ENCODE results near the gene FAM187B. TPM values are rescaled to one million over a fixed set of nuclear protein-coding genes. Genes with fewer than 3 reads are reported as not detected.
"Not testable (repeated sequence)": the region's sequence is repeated elsewhere in the genome, so short reads cannot be mapped to it uniquely, and the experiment has no call there.

Gene FAM187B
- polyA plus RNA-seq, 1 donor (not counting 4 experiments of a cell fraction or from before 2014, with no cell fraction given), result not detected

GRCh38 chr19:35222373-35223015 lies 6.0 kb downstream of the FAM187B start:
- Histone ChIP-seq H3K4me3 (ENCODE audit: control insufficient read depth in 2 of 3, extremely low read depth in 1 of 3, insufficient read depth in 2 of 3, low read depth in 1 of 3, low read length in 3 of 3) (no peak overlapping the region), H3K27me3 (ENCODE audit: control insufficient read depth, extremely low read depth, insufficient read depth, low read length) (no peaks in the 10 kb centered on the region), H3K36me3 (ENCODE audit: control insufficient read depth in 2 of 2, extremely low read depth in 1 of 2, insufficient read depth in 2 of 2, low read length in 2 of 2) (no peaks in the 10 kb centered on the region), H3K4me1 (ENCODE audit: control insufficient read depth, extremely low read depth, insufficient read depth, low read length) (no peaks in the 10 kb centered on the region), H3K79me2 (ENCODE audit: control insufficient read depth, insufficient read depth, low read length) (no peaks in the 10 kb centered on the region), H3K4me2 (ENCODE audit: control insufficient read depth, extremely low read depth, insufficient read depth, low read depth, low read length) (no peak overlapping the region), H4K20me1 (ENCODE audit: control insufficient read depth, extremely low read depth, insufficient read depth, low read length) (no peaks in the 10 kb centered on the region), H2AFZ (ENCODE audit: control insufficient read depth, low read length) (no peak overlapping the region), H3K27ac (ENCODE audit: control insufficient read depth, insufficient read depth, low read length) (no peak overlapping the region), H3K9me1 (ENCODE audit: control insufficient read depth, extremely low read depth, insufficient read depth, low read length) (no peaks in the 10 kb centered on the region), H3K9me3 (ENCODE audit: control insufficient read depth, low read depth, low read length) (peaks cover 2% of the 10 kb centered on the region), H3K9ac (ENCODE audit: control insufficient read depth, extremely low read depth, insufficient read depth, low read length) (no peak overlapping the region)
- FAIRE-seq (no peak), DNase-seq (ENCODE audit: low read depth, low spot score) (no peak)
- no peak for TF ChIP-seq EZH2 (IDR thresholded peaks at IDR 0.05; ENCODE audit: low read length)
- no peak for TF ChIP-seq CTCF (optimal IDR thresholded peaks at IDR 0.05 in 1 of 3, IDR thresholded peaks at IDR 0.05 in 1 of 3, conservative IDR thresholded peaks at IDR 0.05 in 1 of 3; ENCODE audit: extremely low read depth in 1 of 3, insufficient read depth in 2 of 3, low read length in 3 of 3)
- dilution Hi-C loops (cut with MboI; ENCODE audit: extremely low pct_ligation_motif_present, low sequenced_read_pairs), result no loop called here

GRCh38 chr19:35220973-35221590 lies 7.5 kb downstream of the FAM187B start:
- H3K79me2 ChIP-seq (ENCODE audit: control insufficient read depth, insufficient read depth, low read length); H3K4me2 ChIP-seq (ENCODE audit: control insufficient read depth, extremely low read depth, insufficient read depth, low read depth, low read length); H3K9ac ChIP-seq (ENCODE audit: control insufficient read depth, extremely low read depth, insufficient read depth, low read length); H3K27ac ChIP-seq (ENCODE audit: control insufficient read depth, insufficient read depth, low read length); H3K27me3 ChIP-seq (ENCODE audit: control insufficient read depth, extremely low read depth, insufficient read depth, low read length); H3K4me3 ChIP-seq (ENCODE audit: control insufficient read depth in 2 of 3, extremely low read depth in 1 of 3, insufficient read depth in 2 of 3, low read depth in 1 of 3, low read length in 3 of 3); DNase-seq (ENCODE audit: low read depth, low spot score); FAIRE-seq; H4K20me1 ChIP-seq (ENCODE audit: control insufficient read depth, extremely low read depth, insufficient read depth, low read length); H3K9me3 ChIP-seq (ENCODE audit: control insufficient read depth, low read depth, low read length); H3K4me1 ChIP-seq (ENCODE audit: control insufficient read depth, extremely low read depth, insufficient read depth, low read length); H2AFZ ChIP-seq (ENCODE audit: control insufficient read depth, low read length); dilution Hi-C loops (cut with MboI; ENCODE audit: extremely low pct_ligation_motif_present, low sequenced_read_pairs); H3K36me3 ChIP-seq (ENCODE audit: control insufficient read depth in 2 of 2, extremely low read depth in 1 of 2, insufficient read depth in 2 of 2, low read length in 2 of 2); H3K9me1 ChIP-seq (ENCODE audit: control insufficient read depth, extremely low read depth, insufficient read depth, low read length): not testable (repeated sequence)
